K562 (cell line): Measurements from ENCODE around the gene HNRNPDL. TPM values are rescaled to one million over a fixed set of nuclear protein-coding genes. Genes with fewer than 3 reads are reported as not detected.

Experiments
- BCLAF1 ChIP-seq, 2 experiments: fragments of 450-650 bp in 1 of 2; IDR thresholded peaks; 2 replicates each; pipeline ENCODE4 v1.6.1; 2011 to 2017; ENCODE audit warnings: low read depth in 2 of 2, antibody characterized with exemption in 1 of 2, borderline replicate concordance in 1 of 2, low read length in 1 of 2, mild to moderate bottlenecking in 1 of 2, mixed read lengths in 1 of 2; ENCODE audit not compliant: control insufficient read depth in 1 of 2
- CHAMP1 ChIP-seq: fragments of 450-650 bp; IDR thresholded peaks from 2 replicates; pipeline ENCODE4 v1.6.1; 2016; ENCODE audit warnings: mild to moderate bottlenecking
- FUS ChIP-seq: fragments of 200-400 bp; formaldehyde crosslinking; optimal IDR thresholded peaks from 2 replicates; pipeline ENCODE3; 2017; ENCODE audit warnings: low read depth, low read length
- HES1 ChIP-seq: fragments of 450-650 bp; IDR thresholded peaks from 2 replicates; pipeline ENCODE4 v1.6.1; 2016; ENCODE audit warnings: low read depth, mild to moderate bottlenecking, moderate library complexity
- LEF1 ChIP-seq: fragments of 450-650 bp; IDR thresholded peaks from 2 replicates; pipeline ENCODE4 v1.6.1; 2016; ENCODE audit warnings: mild to moderate bottlenecking
- MYC ChIP-seq, 2 experiments: fragments of 250-450 bp in 1 of 2; sonication (Bioruptor Pico) in 1 of 2; IDR thresholded peaks; 2 replicates each; pipeline versions ENCODE4 v1.5.1 to v1.6.1; 2012 to 2021; ENCODE audit warnings: low read depth in 2 of 2, borderline replicate concordance in 1 of 2, improper control_type of control experiment in 1 of 2, low read length in 1 of 2, mild to moderate bottlenecking in 1 of 2, moderate library complexity in 1 of 2
- NFE2 ChIP-seq: IDR thresholded peaks from 2 replicates; pipeline ENCODE4 v1.6.1; 2014; ENCODE audit warnings: antibody characterized with exemption, low read depth
- NR4A1 ChIP-seq, 2 experiments: fragments of 250-450 bp in 1 of 2; fragments of 450-650 bp in 1 of 2; sonication (Bioruptor Pico) in 1 of 2; IDR thresholded peaks; 2 replicates each; pipeline versions ENCODE4 v1.4.0 to v1.6.1; 2016 to 2020; ENCODE audit warnings: mild to moderate bottlenecking in 2 of 2, missing compliant biosample characterization in 1 of 2, missing genetic modification characterization in 1 of 2, moderate library complexity in 1 of 2
- TCF7 ChIP-seq: sonication (generic); IDR thresholded peaks from 2 replicates; pipeline ENCODE4 v1.6.1; 2016; ENCODE audit warnings: antibody characterized with exemption, borderline replicate concordance
- UBTF ChIP-seq, 2 experiments: IDR thresholded peaks; 2 replicates each; pipeline ENCODE4 v1.6.1; 2012; ENCODE audit warnings: improper control_type of control experiment in 2 of 2, low read depth in 2 of 2, low read length in 2 of 2, borderline replicate concordance in 1 of 2
- ZNF324 ChIP-seq: fragments of 250-450 bp; sonication (Bioruptor Pico); IDR thresholded peaks from 2 replicates; pipeline ENCODE4 v1.4.0; 2020; ENCODE audit warnings: mild to moderate bottlenecking
- ZNF354B ChIP-seq: fragments of 250-450 bp; sonication (Bioruptor Pico); IDR thresholded peaks from 2 replicates; pipeline ENCODE4 v1.4.0; 2020
- ZNF511 ChIP-seq: sonication (generic); formaldehyde crosslinking; IDR thresholded peaks from 2 replicates; pipeline ENCODE4 v1.8.0; 2022; ENCODE audit warnings: mild to moderate bottlenecking, missing genetic modification reagents
- ZNF830 ChIP-seq: fragments of 250-450 bp; sonication (Bioruptor Pico); IDR thresholded peaks from 2 replicates; pipeline ENCODE4 v1.5.0; 2021; ENCODE audit warnings: mild to moderate bottlenecking
- ZSCAN29 ChIP-seq: fragments of 450-650 bp; IDR thresholded peaks from 2 replicates; pipeline ENCODE4 v1.6.1; 2017
- ZSCAN32 ChIP-seq: fragments of 450-650 bp; formaldehyde crosslinking; IDR thresholded peaks from 2 replicates; pipeline ENCODE4 v1.4.0; 2020; ENCODE audit warnings: mild to moderate bottlenecking, moderate library complexity
- polyA plus RNA-seq, 8 experiments: library from polyadenylated mRNA; depleted of rRNA in 4 of 8; stranded (reverse) in 5 of 8; unstranded in 3 of 8; fragments of >200 nt; fragmentation: Nextera tagmentation in 2 of 8; fragmentation: Illumina TruSeq in 1 of 8; extraction: Ambion mirVana in 2 of 8; extraction: Trizol in 1 of 8; gene quantifications; 2 replicates each; pipeline versions ENCODE4 v1.2.1 to v1.2.3, GENCODE V29; 2011 to 2014; ENCODE audit warnings: inconsistent platforms in 1 of 8, missing spikeins in 1 of 8
- total RNA-seq, 7 experiments: library from RNA; depleted of rRNA in 6 of 7; stranded (reverse); fragments of >200 nt in 6 of 7; fragmentation: Illumina TruSeq in 2 of 7; extraction: Trizol in 2 of 7; gene quantifications; 2 replicates each; pipeline versions ENCODE4 v1.2.1 to v1.2.3, GENCODE V29; 2011 to 2021; ENCODE audit warnings: low replicate concordance in 1 of 7

HNRNPDL gene
- total and polyA plus RNA-seq, 9 of the 15 experiments (the other 6 are each of a cell fraction or from before 2014, with no cell fraction given) = 243 to 652 (median 351) TPM

- TF ChIP-seq UBTF (IDR thresholded peaks at IDR 0.05; ENCODE audit: borderline replicate concordance in 1 of 2, low read depth in 2 of 2, low read length in 2 of 2) (no peak), ZSCAN29 (no peak), TCF7 (no peak), ZNF354B (CRISPR knock-in tag) (no peak), BCLAF1 (IDR thresholded peaks at IDR 0.05; ENCODE audit: borderline replicate concordance in 1 of 2, control insufficient read depth in 1 of 2, low read depth in 2 of 2, low read length in 1 of 2) (no peak), CHAMP1 (no peak), ZNF324 (CRISPR knock-in tag) (no peak), ZNF830 (CRISPR knock-in tag) (no peak), HES1 (no peak; the same call in 1 of the 2 replicates), LEF1 (no peak), ZSCAN32 (CRISPR knock-in tag) (no peak), MYC (IDR thresholded peaks at IDR 0.05; ENCODE audit: low read depth, low read length) (peak; percentile 93), MYC (CRISPR knock-in tag; IDR thresholded peaks at IDR 0.05; ENCODE audit: borderline replicate concordance, low read depth) (peak; percentile 41; the same call in 1 of the 2 replicates), NFE2 (no peak), FUS (no peak), ZNF511 (CRISPR knock-in tag) (no peak; the same call in 1 of the 2 replicates), NR4A1 (CRISPR knock-in tag; IDR thresholded peaks at IDR 0.05) (no peak), NR4A1 (tag; IDR thresholded peaks at IDR 0.05) (no peak)
Measured at GRCh38 chr4:82430193-82430963, at the start of gene HNRNPDL, which contains the start of gene ENOPH1 (continued).
